HEK293 (cell line): ENCODE measurements around the gene IVD.

Experiments used
- CTCF ChIA-PET: fragments of 350-600 bp; formaldehyde crosslinking; extraction: SDS; loops from one replicate; lab custom pipeline; 2021; ENCODE audit warnings: antibody characterized with exemption; lab: Yijun Ruan, JAX
- POLR2A ChIA-PET: fragments of 300-600 bp; formaldehyde crosslinking; extraction: SDS; loops from one replicate; lab custom pipeline; 2020; ENCODE audit warnings: antibody characterized with exemption, inconsistent platforms; lab: Yijun Ruan, JAX
- H3K27ac ChIP-seq: fragments of 200-500 bp; sonication (Bioruptor generic); 2 replicates; pipeline ENCODE4 v1.5.1; 2014; ENCODE audit warnings: low read depth, low read length, control low read depth, inconsistent platforms; ENCODE audit errors: extremely low read depth
- H3K36me3 ChIP-seq, 2 experiments: fragments of 200-500 bp in 1 of 2; sonication (Bioruptor generic) in 1 of 2; 1 replicate in 1 of 2; 2 replicates in 1 of 2; pipeline ENCODE4 v1.5.1; 2014 to 2017; ENCODE audit warnings: inconsistent platforms in 2 of 2, low read length in 2 of 2; ENCODE audit not compliant: control insufficient read depth in 2 of 2, insufficient read depth in 1 of 2
- H3K4me1 ChIP-seq: fragments of 200-500 bp; sonication (Bioruptor generic); 2 replicates; pipeline ENCODE4 v1.5.1; 2014; ENCODE audit warnings: mild to moderate bottlenecking, low read length, inconsistent platforms; ENCODE audit not compliant: control insufficient read depth, insufficient read depth
- H3K4me3 ChIP-seq: 2 replicates; pipeline ENCODE4 v1.5.1; 2011; ENCODE audit warnings: low read depth, mild to moderate bottlenecking, control low read depth, low read length, moderate library complexity
- H3K9me3 ChIP-seq: fragments of 200-500 bp; sonication (Bioruptor generic); 2 replicates; pipeline ENCODE4 v1.5.1; 2014; ENCODE audit warnings: low read depth, low read length, inconsistent platforms; ENCODE audit not compliant: control insufficient read depth, insufficient read depth
- CTCF ChIP-seq: fragments of 450-650 bp; formaldehyde crosslinking; IDR thresholded peaks from 2 replicates; pipeline ENCODE4 v1.5.1; 2016; ENCODE audit warnings: missing biosample characterization, missing genetic modification characterization
- EGR2 ChIP-seq: fragments of 450-650 bp; formaldehyde crosslinking; IDR thresholded peaks from 2 replicates; pipeline ENCODE4 v1.5.1; 2016; ENCODE audit warnings: low read depth, missing biosample characterization, missing genetic modification characterization
- KLF16 ChIP-seq: fragments of 450-650 bp; formaldehyde crosslinking; IDR thresholded peaks from 2 replicates; pipeline ENCODE4 v1.5.1; 2017; ENCODE audit warnings: missing biosample characterization, missing genetic modification characterization
- KLF17 ChIP-seq: fragments of 450-650 bp; formaldehyde crosslinking; IDR thresholded peaks from 2 replicates; pipeline ENCODE4 v1.5.1; 2016; ENCODE audit warnings: missing biosample characterization, missing genetic modification characterization
- REST ChIP-seq: fragments of 450-650 bp; formaldehyde crosslinking; IDR thresholded peaks from 2 replicates; pipeline ENCODE4 v1.5.1; 2016; ENCODE audit warnings: missing biosample characterization, missing genetic modification characterization
- SP2 ChIP-seq: fragments of 450-650 bp; formaldehyde crosslinking; IDR thresholded peaks from 2 replicates; pipeline ENCODE4 v1.5.1; 2016; ENCODE audit warnings: missing biosample characterization, missing genetic modification characterization
- ZBTB11 ChIP-seq: fragments of 450-650 bp; formaldehyde crosslinking; conservative IDR thresholded peaks from 2 replicates; pipeline ENCODE4 v1.5.1; 2016; ENCODE audit warnings: low read depth, missing biosample characterization, missing genetic modification characterization
- ZBTB17 ChIP-seq: fragments of 450-650 bp; formaldehyde crosslinking; IDR thresholded peaks from 2 replicates; pipeline ENCODE4 v1.5.1; 2016; ENCODE audit warnings: missing biosample characterization, missing genetic modification characterization
- ZBTB20 ChIP-seq: fragments of 450-650 bp; formaldehyde crosslinking; IDR thresholded peaks from 2 replicates; pipeline ENCODE4 v1.5.1; 2016; ENCODE audit warnings: missing biosample characterization, missing genetic modification characterization
- ZBTB26 ChIP-seq: fragments of 450-650 bp; formaldehyde crosslinking; optimal IDR thresholded peaks from 2 replicates; pipeline ENCODE3; 2016; ENCODE audit warnings: missing biosample characterization, mild to moderate bottlenecking, missing genetic modification characterization
- ZBTB8A ChIP-seq: fragments of 450-650 bp; formaldehyde crosslinking; IDR thresholded peaks from 2 replicates; pipeline ENCODE4 v1.5.1; 2016; ENCODE audit warnings: missing biosample characterization, missing genetic modification characterization
- ZNF132 ChIP-seq: fragments of 450-650 bp; formaldehyde crosslinking; IDR thresholded peaks from 2 replicates; pipeline ENCODE4 v1.5.1; 2017; ENCODE audit warnings: missing biosample characterization, missing genetic modification characterization, borderline replicate concordance
- ZNF335 ChIP-seq: fragments of 450-650 bp; formaldehyde crosslinking; conservative IDR thresholded peaks from 2 replicates; pipeline ENCODE4 v1.5.1; 2016; ENCODE audit warnings: missing biosample characterization, missing genetic modification characterization
- ZNF510 ChIP-seq: fragments of 450-650 bp; formaldehyde crosslinking; IDR thresholded peaks from 2 replicates; pipeline ENCODE4 v1.5.1; 2018; ENCODE audit warnings: mild to moderate bottlenecking, missing genetic modification characterization, missing biosample characterization; ENCODE audit not compliant: insufficient replicate concordance
- ZNF518A ChIP-seq: fragments of 450-650 bp; formaldehyde crosslinking; conservative IDR thresholded peaks from 2 replicates; pipeline ENCODE4 v1.5.1; 2016; ENCODE audit warnings: low read depth, missing biosample characterization, missing genetic modification characterization

IVD gene

GRCh38 chr15:40357723-40358470, 47.7 kb upstream of the IVD start, which contains the start of gene DISP2:
TSS of gene DISP2 (plus strand) at chr15:40358219. CDS start at chr15:40358322, 103 bp downstream.
- Histone ChIP-seq H3K36me3 (no peaks in the 10 kb centered on the region), H3K9me3 (no peaks in the 10 kb centered on the region), H3K27ac (no peak within 1 kb of the TSS), H3K4me1 (0 out of 2 replicates have a peak, but pooled peaks cover 4% of the 10 kb centered on the region)
- CTCF ChIA-PET: interaction anchor here (1.0 to 2.3 kb wide), 4 partner anchors 10 to 83 kb away, joined by 3 to 14 read pairs (median 4); partner anchors contain the start of gene CCDC9B
- POLR2A ChIA-PET: no interaction called here
- peak; percentile 37 for TF ChIP-seq ZBTB8A
- TF ChIP-seq KLF17: 0 out of 2 replicates have a peak, but pooled peaks have one; percentile 25
- peak; percentile 63 for TF ChIP-seq ZBTB11
- TF ChIP-seq ZBTB17 (tag by site-specific recombination): peak; percentile 78
- peak; percentile 46 for TF ChIP-seq ZNF335 (tag by site-specific recombination)
- 0 out of 2 replicates have a peak, but pooled peaks have one; percentile 14 for TF ChIP-seq CTCF (tag by site-specific recombination)
- no peak for TF ChIP-seq ZNF510 (tag by site-specific recombination)
- peak; percentile 57 for TF ChIP-seq KLF16 (tag by site-specific recombination)
- TF ChIP-seq EGR2 (tag by site-specific recombination): no peak
- TF ChIP-seq ZNF518A: no peak
- TF ChIP-seq SP2: peak; percentile 52; the same call in 1 of the 2 replicates
- TF ChIP-seq ZNF132: no peak
- TF ChIP-seq ZBTB20 (tag by site-specific recombination): peak; percentile 67
- peak; percentile 62 for TF ChIP-seq ZBTB26 (tag by site-specific recombination)
- peak; percentile 67 for TF ChIP-seq REST (tag by site-specific recombination)
- TF ChIP-seq, all 188 proteins: peak for 11
- H3K4me3 ChIP-seq: peak within 1 kb of the TSS; percentile 48
